LNCaP clone FGC (cell line): ENCODE measurements around the gene ATRNL1.

Experiments used
- DNase-seq: peaks from one replicate; pipeline ENCODE4 v3.0.0-alpha.2; 2011; ENCODE audit warnings: low read depth
- H3K4me3 ChIP-seq: 2 replicates; pipeline ENCODE4 v1.5.1; 2011; ENCODE audit warnings: mild to moderate bottlenecking, low read depth, low read length, control low read depth
- TF ChIP-seq, protein P1 (sequence below): IDR thresholded peaks from 2 replicates; pipeline ENCODE4 v1.5.1; 2012; ENCODE audit warnings: mild to moderate bottlenecking; ENCODE audit not compliant: control insufficient read depth, insufficient read depth; ENCODE audit errors: extremely low read depth

The ATRNL1 gene

DNA sequence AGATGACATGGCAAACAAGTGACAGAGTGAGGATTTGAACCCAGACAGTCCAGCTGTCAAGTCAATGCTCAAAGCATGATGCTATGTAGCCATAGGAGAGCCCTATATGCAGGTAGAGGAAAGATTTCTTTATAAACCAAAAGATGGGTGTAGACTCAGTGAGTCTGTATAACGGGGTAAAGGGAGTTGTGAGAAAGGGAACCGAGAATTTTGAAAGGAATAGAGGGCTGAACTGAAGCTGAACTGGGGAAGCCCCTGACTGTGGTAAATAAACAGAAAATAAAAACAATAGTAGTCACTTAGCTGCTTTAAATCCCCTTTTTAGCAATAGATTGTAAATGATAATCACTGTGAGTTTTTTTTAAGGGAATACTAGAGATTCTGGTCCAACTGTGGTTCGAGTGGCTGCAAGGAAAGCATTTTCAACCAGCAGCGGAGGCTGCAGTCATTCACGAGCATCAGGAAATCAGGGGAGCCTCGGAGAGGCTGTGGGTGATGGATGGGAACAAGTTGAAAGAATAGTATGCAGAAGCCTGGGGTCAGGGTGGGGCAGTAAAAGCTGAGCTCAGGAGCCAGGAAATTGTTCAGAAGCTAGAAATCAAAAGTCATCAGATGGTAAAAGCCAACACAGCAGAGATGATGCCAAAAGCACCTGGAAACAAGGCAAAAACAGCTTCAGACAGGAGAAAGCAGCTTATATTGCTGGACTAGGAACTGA lies 786.4 kb downstream of the ATRNL1 start:
- TF ChIP-seq, protein P1, sequence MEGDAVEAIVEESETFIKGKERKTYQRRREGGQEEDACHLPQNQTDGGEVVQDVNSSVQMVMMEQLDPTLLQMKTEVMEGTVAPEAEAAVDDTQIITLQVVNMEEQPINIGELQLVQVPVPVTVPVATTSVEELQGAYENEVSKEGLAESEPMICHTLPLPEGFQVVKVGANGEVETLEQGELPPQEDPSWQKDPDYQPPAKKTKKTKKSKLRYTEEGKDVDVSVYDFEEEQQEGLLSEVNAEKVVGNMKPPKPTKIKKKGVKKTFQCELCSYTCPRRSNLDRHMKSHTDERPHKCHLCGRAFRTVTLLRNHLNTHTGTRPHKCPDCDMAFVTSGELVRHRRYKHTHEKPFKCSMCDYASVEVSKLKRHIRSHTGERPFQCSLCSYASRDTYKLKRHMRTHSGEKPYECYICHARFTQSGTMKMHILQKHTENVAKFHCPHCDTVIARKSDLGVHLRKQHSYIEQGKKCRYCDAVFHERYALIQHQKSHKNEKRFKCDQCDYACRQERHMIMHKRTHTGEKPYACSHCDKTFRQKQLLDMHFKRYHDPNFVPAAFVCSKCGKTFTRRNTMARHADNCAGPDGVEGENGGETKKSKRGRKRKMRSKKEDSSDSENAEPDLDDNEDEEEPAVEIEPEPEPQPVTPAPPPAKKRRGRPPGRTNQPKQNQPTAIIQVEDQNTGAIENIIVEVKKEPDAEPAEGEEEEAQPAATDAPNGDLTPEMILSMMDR, result no peak
- no peak for DNase-seq
- H3K4me3 ChIP-seq, result no peak overlapping the region

DNA sequence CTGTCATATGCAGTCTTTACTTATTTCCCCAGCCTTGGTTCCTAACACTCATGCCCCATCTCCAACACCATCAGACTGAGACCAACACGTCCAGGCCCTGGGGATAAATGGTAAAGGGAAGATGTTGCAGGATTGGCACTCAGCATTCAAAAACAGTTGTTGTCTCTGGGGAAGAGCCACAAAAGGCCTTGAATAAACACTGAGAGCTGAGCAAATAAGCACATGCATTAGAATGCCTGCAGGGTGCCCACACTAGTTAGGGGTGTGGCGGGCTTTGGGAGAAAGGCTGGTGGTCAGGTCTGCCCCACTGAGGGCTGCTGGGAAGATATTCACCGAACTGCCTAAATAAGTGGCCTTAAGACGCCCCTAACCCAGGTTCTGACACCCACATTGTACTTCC lies 788.9 kb downstream of the ATRNL1 start:
- no peak for DNase-seq

DNA sequence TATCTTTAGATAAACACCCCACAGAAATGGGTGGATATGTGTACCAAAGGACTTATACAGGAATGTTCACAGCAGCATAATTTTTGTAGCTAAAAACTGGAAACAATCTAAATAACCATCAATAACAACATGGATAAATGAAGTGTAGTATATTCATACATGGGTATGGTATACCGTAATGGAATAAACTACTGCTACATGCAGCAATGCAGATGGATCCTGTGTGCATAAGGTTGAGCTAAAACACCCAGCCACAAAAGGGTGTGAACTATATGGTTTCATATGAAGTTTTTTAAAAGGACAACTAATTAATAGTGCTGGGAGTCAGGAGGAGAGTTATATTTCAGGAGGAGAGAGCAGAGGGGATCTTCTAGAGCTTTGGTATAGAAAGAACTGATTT lies 790.2 kb downstream of the ATRNL1 start:
- DNase-seq, result no peak
- H3K4me3 ChIP-seq, result no peak overlapping the region
- TF ChIP-seq, protein P1, result no peak

More for the DNA sequence above, 788.9 kb downstream of the ATRNL1 start:
- TF ChIP-seq, protein P1, result no peak
- no peak overlapping the region for H3K4me3 ChIP-seq

DNA sequence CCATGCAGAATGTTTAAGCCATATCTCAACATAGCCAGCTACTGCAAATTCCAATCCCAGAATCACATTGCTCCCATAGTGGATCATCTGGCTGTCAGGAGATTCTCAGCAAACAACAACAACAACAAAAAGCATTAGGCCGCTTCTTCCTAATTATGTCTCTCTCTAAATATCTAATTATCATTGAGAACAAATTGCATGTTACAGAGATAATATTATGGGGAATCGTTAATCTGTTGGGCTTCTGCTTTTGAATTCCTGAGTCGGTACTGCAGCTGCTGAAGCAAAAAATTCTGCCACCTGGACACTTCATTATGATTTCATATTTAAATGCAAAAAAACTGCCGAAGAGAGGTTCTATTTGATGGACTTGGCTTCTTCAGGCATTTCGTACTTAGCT lies 791.2 kb downstream of the ATRNL1 start:
- TF ChIP-seq, protein P1, result no peak
- H3K4me3 ChIP-seq, result no peak overlapping the region
- DNase-seq, result no peak

DNA sequence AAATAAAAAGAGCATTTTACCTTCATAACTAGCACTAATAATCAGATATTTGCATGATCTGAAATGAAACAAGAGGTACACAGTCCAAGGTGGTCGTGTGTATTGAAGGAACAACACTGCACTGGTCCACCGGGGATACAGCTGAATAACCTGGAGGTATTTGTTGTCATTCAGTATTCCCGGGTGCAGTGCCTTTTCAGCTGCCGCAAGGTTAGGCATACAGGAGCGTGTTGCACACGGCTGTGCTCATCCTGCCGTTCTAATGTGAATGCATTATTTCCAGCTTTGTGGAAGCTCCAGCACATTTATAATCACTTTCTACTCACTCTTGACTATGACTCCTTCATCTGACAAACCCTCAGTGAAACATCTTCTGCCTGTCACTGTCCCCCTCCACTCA lies 802.0 kb downstream of the ATRNL1 start:
- TF ChIP-seq, protein P1, result no peak
- H3K4me3 ChIP-seq, result no peak overlapping the region
- no peak for DNase-seq

DNA sequence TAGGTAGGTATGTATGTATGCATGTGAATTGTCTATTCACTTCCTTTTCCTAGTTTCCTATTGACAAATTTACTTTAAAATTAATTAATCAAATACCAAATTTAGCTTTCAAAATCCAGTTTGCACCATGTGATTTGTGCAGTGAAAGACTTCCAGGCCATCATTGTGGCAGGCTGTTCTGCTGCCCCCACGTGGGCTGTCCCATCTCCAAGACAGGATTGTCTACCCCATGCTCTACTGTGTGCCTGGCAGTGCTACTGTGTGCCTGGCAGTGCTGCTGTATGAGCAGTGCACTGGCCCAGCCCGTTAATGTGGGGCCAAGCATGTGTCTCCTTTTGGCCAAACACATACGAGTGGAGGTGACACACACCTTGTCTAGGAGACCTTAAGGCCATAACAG lies 805.1 kb downstream of the ATRNL1 start:
- TF ChIP-seq, protein P1, result peak; percentile 28; the same call in 1 of the 2 replicates
- no peak for DNase-seq
- no peak overlapping the region for H3K4me3 ChIP-seq

DNA sequence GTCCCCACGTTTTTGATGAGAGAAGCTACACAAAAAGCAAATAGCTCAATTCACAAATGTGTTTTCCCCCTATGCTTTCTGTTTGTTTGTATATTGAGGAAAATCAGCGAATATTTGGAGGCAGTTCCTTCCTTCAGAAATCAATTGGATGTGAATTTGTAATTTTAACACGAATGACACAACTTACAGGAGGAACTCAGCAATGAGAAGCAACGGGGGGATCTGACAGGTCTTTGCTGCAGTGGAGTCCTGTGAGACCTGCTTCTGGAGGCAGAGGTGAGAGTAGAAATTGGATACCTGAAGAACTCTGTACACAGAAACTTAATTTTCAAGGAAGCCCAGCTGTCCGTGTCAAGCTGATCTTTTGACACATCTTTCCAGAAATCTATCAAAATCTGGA lies 809.4 kb downstream of the ATRNL1 start:
- DNase-seq, result no peak
- TF ChIP-seq, protein P1, result no peak
- H3K4me3 ChIP-seq, result no peak overlapping the region
